Fibroblast of mammary gland (primary cell): ENCODE measurements around the gene HIPK4.

Experiments
- DNase-seq: peaks from one replicate; pipeline ENCODE4 v3.0.0-alpha.2; 2010; ENCODE audit warnings: low read depth
- H3K4me3 ChIP-seq: 2 replicates; pipeline ENCODE4 v1.5.1; 2011; ENCODE audit warnings: low read depth, mild to moderate bottlenecking, low read length, moderate library complexity; ENCODE audit not compliant: control insufficient read depth
- CTCF ChIP-seq: conservative IDR thresholded peaks from 2 replicates; pipeline ENCODE4 v1.5.1; 2011; ENCODE audit warnings: low read depth, low read length, inconsistent platforms; ENCODE audit not compliant: control insufficient read depth, insufficient read depth

Gene HIPK4

GRCh38 chr19:40398417-40399131, 8.6 kb upstream of the HIPK4 start:
- no peak for TF ChIP-seq CTCF
- no peak for DNase-seq
- H3K4me3 ChIP-seq = no peak overlapping the region

- TF ChIP-seq CTCF = no peak
- no peak for DNase-seq
- no peak overlapping the region for H3K4me3 ChIP-seq
Observed at GRCh38 chr19:40397568-40397906, 7.6 kb upstream of the HIPK4 start.

- no peak for TF ChIP-seq CTCF
- H3K4me3 ChIP-seq = no peak overlapping the region
Observed at GRCh38 chr19:40396886-40397567, 7.0 kb upstream of the HIPK4 start.

GRCh38 chr19:40395956-40396355, 6.0 kb upstream of the HIPK4 start:
- no peak overlapping the region for H3K4me3 ChIP-seq
- TF ChIP-seq CTCF = no peak
- DNase-seq = no peak

More at GRCh38 chr19:40396886-40397567, 7.0 kb upstream of the HIPK4 start:
- DNase-seq = no peak

- no peak overlapping the region for H3K4me3 ChIP-seq
- TF ChIP-seq CTCF = no peak
- no peak for DNase-seq
Observed at GRCh38 chr19:40394816-40395210, 4.8 kb upstream of the HIPK4 start.

DNA sequence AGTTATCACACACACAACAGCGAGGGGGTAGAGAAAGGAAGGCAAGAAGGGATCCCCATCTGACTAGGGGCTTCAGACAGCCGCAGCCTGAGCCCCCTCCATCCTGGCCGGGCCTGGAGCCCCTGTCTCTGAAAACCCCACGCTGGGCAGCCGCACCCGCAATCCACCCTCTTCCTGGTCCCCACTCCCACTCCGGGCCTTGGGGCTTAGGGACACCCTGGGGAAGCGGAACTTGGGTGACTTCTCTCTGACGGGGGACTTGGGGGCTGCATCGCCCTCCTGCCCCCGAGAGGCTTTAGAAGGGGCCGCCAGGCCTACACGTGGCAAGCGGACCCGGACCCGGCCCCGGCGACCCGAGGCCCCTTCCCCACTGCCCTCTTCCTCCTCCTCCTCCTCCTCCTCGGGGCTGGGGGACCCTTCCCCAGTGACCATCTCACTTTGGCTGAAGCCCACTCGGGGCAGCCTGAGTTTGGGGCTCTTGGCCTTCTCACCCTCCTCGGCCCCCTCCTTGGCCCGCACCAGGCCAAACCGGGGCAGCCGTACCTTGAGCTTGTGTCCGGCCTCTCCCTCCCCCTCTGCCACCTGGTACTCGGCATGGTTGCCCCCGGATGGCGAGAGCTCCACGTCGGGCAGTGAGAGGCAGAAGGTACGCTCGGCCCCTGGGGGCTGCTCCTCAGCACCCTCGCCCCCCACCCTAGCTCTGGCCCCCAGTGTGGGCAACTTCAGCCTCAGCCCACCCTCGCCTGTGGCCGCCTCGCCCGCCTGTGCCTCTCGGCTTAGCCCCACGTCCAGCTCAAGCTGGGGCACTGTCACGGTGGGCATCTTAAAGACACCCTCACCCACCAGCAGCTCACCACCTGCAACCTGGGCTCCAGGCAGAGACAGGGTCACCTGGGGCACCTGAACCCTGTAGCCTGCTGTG, 4.2 kb upstream of the HIPK4 start:
- H3K4me3 ChIP-seq = no peak overlapping the region
- DNase-seq = no peak
- no peak for TF ChIP-seq CTCF
